Measurements from ENCODE around the gene HERC3.

- TF ChIP-seq, protein P1, sequence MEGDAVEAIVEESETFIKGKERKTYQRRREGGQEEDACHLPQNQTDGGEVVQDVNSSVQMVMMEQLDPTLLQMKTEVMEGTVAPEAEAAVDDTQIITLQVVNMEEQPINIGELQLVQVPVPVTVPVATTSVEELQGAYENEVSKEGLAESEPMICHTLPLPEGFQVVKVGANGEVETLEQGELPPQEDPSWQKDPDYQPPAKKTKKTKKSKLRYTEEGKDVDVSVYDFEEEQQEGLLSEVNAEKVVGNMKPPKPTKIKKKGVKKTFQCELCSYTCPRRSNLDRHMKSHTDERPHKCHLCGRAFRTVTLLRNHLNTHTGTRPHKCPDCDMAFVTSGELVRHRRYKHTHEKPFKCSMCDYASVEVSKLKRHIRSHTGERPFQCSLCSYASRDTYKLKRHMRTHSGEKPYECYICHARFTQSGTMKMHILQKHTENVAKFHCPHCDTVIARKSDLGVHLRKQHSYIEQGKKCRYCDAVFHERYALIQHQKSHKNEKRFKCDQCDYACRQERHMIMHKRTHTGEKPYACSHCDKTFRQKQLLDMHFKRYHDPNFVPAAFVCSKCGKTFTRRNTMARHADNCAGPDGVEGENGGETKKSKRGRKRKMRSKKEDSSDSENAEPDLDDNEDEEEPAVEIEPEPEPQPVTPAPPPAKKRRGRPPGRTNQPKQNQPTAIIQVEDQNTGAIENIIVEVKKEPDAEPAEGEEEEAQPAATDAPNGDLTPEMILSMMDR (IDR thresholded peaks at IDR 0.05; ENCODE audit: low read length) = no peak
- no peak for TF ChIP-seq EZH2 (IDR thresholded peaks at IDR 0.05; ENCODE audit: borderline replicate concordance, low read length)
Observed at GRCh38 chr4:88709989-88710388, 117.7 kb downstream of the HERC3 start.
